ENCODE data around the gene SLC6A18. TPM values are rescaled to one million over a fixed set of nuclear protein-coding genes. Genes with fewer than 3 reads are reported as not detected.

Gene SLC6A18
- total RNA-seq, 4 donors from 2014 or later: not detected

- WGBS, 2 donors: 88 to 94% methylated on average over 3 to 5 of the region's 5 CpGs
- H3K27ac ChIP-seq: no peak overlapping the region
- no peaks in the 10 kb centered on the region for H3K4me1 ChIP-seq
- no peak for DNase-seq (ENCODE audit: low spot score in 2 of 2)
- no peak overlapping the region for H3K4me3 ChIP-seq
- peaks cover 0 to 22% of the 10 kb centered on the region in 2 donors for H3K27me3 ChIP-seq
- peaks cover 0 to 6% (median 0%) of the 10 kb centered on the region in 4 donors for H3K9me3 ChIP-seq
- H3K36me3 ChIP-seq: no peaks in the 10 kb centered on the region
- TF ChIP-seq EP300 (IDR thresholded peaks at IDR 0.05) (no peak), POLR2A (IDR thresholded peaks at IDR 0.05) (no peak), CTCF (IDR thresholded peaks at IDR 0.05) (no peak)
Observed at GRCh38 chr5:1195439-1195838, 29.7 kb upstream of the SLC6A18 start.

- TF ChIP-seq CTCF (IDR thresholded peaks at IDR 0.05): no peak
- TF ChIP-seq EP300 (IDR thresholded peaks at IDR 0.05): no peak
- TF ChIP-seq POLR2A (IDR thresholded peaks at IDR 0.05): no peak
- H3K27me3 ChIP-seq: peaks cover 0 to 22% of the 10 kb centered on the region in 2 donors
- H3K4me3 ChIP-seq: no peak overlapping the region
- DNase-seq (ENCODE audit: low spot score in 2 of 2): no peak
- no peaks in the 10 kb centered on the region for H3K36me3 ChIP-seq
- no peak overlapping the region for H3K27ac ChIP-seq
- WGBS, 2 donors: 72 to 75% methylated on average over 24 of the region's 24 CpGs
- peaks cover 0 to 6% (median 0%) of the 10 kb centered on the region in 4 donors for H3K9me3 ChIP-seq
- no peaks in the 10 kb centered on the region for H3K4me1 ChIP-seq
Observed at GRCh38 chr5:1195916-1196315, 29.3 kb upstream of the SLC6A18 start.

GRCh38 chr5:1196562-1196961 lies 28.6 kb upstream of the SLC6A18 start:
- WGBS, 2 donors: 50 to 76% methylated on average over 1 of the region's 1 CpG
- Histone ChIP-seq H3K27me3 (peaks cover 0 to 27% of the 10 kb centered on the region in 2 donors), H3K9me3 (peaks cover 0 to 6% (median 0%) of the 10 kb centered on the region in 4 donors), H3K4me1 (no peaks in the 10 kb centered on the region), H3K36me3 (no peaks in the 10 kb centered on the region), H3K27ac (no peak overlapping the region), H3K4me3 (no peak overlapping the region)
- DNase-seq (ENCODE audit: low spot score in 2 of 2): no peak
- no peak for TF ChIP-seq EP300 (IDR thresholded peaks at IDR 0.05)
- TF ChIP-seq POLR2A (IDR thresholded peaks at IDR 0.05): no peak
- no peak for TF ChIP-seq CTCF (IDR thresholded peaks at IDR 0.05)

GRCh38 chr5:1197876-1198666 lies 27.1 kb upstream of the SLC6A18 start:
- no peaks in the 10 kb centered on the region for H3K36me3 ChIP-seq
- peaks cover 0 to 33% of the 10 kb centered on the region in 2 donors for H3K27me3 ChIP-seq
- TF ChIP-seq POLR2A (IDR thresholded peaks at IDR 0.05) (no peak), EP300 (IDR thresholded peaks at IDR 0.05) (no peak), CTCF (IDR thresholded peaks at IDR 0.05) (no peak)
- WGBS, 2 donors: 76 to 78% methylated on average over 7 of the region's 7 CpGs
- H3K4me1 ChIP-seq: no peaks in the 10 kb centered on the region
- H3K9me3 ChIP-seq: peaks cover 0 to 6% (median 0%) of the 10 kb centered on the region in 4 donors
- no peak overlapping the region for H3K27ac ChIP-seq
- DNase-seq (ENCODE audit: low spot score in 2 of 2): no peak
- H3K4me3 ChIP-seq: no peak overlapping the region

- no peak for TF ChIP-seq CTCF (IDR thresholded peaks at IDR 0.05)
- TF ChIP-seq EP300 (IDR thresholded peaks at IDR 0.05): no peak
- no peak for TF ChIP-seq POLR2A (IDR thresholded peaks at IDR 0.05)
- H3K36me3 ChIP-seq: no peaks in the 10 kb centered on the region
- H3K4me1 ChIP-seq: no peaks in the 10 kb centered on the region
- no peak overlapping the region for H3K4me3 ChIP-seq
- no peak overlapping the region for H3K27ac ChIP-seq
- no peak for DNase-seq (ENCODE audit: low spot score in 2 of 2)
- H3K9me3 ChIP-seq: peaks cover 0 to 3% (median 0%) of the 10 kb centered on the region in 4 donors
- peaks cover 0 to 38% of the 10 kb centered on the region in 2 donors for H3K27me3 ChIP-seq
Observed at GRCh38 chr5:1199340-1199648, 25.9 kb upstream of the SLC6A18 start.

Measured in tibial nerve (tissue), 4 donors.